Activated CD8-positive, alpha-beta memory T cell treated with anti-CD3 and anti-CD28 coated beads, Interleukin-2, amount 50 U/mL, for 24 hours (primary cell): ENCODE data around the gene CDC25C.
A peak's percentile ranks its signal among the peaks of the same experiment; 100 is the strongest.

Experiments used
- DNase-seq: peaks from one replicate; pipeline ENCODE4 v3.0.0-alpha.2; 2020; ENCODE audit errors: extremely low read depth

Gene CDC25C

DNA sequence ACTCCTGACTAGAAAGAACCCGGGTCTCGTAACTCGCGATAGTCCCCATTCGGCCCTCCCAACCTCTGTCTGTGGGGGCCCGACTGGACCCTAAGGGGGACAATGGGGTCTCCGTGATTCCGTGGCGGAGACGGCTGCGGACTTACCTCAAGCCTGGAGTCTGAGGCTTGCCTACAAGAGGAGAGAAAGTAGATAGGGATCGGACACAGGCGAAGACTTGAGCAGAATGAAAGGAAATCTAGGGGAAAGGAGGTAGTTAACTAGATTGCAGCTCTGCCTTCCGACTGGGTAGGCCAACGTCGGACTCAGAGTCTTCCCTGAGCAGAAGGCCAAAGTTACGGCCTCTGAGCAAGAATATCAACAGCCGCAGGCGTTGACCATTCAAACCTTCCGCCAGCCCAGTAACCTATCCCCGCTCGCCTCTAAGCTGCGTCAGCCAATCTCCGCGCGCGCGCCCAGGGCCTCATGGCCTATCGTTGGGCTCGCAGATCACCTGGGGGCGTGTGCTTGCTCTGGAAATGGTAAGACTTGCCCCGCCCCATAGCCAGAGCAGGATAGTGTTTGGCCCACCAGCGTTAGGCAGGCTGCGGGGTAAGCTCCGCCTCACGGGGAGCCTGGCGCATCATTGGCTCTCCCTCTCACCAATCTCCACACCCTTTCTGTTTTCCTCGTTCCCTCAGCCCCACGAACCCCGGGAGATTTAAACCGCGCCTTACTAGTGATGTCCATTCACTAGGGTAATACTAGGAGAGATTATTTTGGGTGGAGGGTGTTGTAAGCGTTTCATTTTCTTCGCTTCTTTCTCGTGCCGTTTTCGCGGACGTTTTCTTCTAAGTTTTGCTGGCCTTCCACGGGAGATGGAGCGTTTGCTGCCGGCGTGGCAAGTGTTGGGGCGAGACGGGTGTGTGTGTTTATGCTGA lies at the start of gene CDC25C:
Gene CDC25C, minus strand, starts transcription at position 356 of the 920 bp plus-strand sequence. CDS start 624 bp downstream, outside the sequence.
- DNase-seq: peak; percentile 93

- no peak for DNase-seq
These were observed 41.0 kb upstream of the CDC25C start for GRCh38 chr5:138372653-138373052.

DNA sequence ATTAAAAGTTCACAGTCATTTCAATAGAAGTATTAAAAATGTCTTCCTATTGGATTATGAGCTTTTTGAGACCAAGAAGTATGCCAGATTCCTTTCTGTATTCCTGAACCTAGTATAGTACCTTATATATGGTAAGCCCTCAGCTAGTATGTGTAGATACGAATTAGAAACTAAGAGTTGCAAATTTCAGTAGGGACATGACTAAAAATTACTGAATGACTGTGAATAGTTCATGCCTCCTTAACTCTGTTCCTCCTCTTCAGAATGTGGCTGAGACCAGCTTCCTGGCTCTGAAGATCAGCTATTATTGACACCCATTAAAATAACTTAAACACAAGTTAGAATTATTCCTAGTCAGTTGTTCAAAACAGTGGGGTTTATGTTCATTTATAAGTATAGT lies 40.6 kb upstream of the CDC25C start:
- DNase-seq: no peak

- DNase-seq: no peak
These were observed 39.9 kb upstream of the CDC25C start for GRCh38 chr5:138371454-138371853.

- no peak for DNase-seq
These were observed 38.9 kb upstream of the CDC25C start for GRCh38 chr5:138370537-138370936.

DNA sequence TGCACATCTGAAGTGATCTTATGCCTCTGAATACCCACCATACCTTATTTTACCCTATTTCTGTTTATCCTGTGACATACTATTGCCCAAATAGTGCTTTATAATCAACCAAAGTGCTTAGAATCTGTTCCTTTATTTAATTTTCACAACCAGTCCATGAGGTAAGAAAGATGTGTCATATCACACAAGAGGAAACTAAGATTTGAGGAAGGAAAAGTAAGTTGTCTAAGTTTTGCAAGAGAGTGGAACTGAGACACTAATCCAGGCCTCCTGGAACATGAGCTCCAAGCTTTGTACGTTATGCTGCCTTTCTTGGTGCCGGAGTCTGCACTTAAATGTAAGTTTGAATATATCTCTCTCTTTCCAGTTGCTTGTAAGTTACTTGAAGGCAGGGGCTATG lies 38.1 kb upstream of the CDC25C start:
- no peak for DNase-seq

DNA sequence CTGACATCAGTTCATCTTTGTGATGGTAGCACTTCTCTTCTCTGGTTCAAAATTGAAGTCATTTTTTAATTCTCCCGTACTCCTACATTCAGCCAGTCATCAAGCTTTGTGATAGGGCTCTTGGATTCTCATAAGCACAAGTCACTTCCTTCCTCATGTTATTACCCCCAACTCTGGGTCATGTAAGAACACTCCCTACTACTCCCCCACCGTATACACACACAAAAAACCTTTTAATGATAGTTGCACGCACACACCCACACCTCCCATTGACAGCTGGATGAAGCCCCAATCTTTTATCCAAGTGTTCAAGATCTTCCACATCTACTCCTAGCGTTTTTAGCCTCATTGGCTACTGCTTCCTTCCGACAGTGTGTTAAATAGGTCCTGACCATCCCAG lies 37.7 kb upstream of the CDC25C start:
- DNase-seq: no peak

GRCh38 chr5:138366632-138367382 lies 35.2 kb upstream of the CDC25C start:
- DNase-seq: no peak

DNA sequence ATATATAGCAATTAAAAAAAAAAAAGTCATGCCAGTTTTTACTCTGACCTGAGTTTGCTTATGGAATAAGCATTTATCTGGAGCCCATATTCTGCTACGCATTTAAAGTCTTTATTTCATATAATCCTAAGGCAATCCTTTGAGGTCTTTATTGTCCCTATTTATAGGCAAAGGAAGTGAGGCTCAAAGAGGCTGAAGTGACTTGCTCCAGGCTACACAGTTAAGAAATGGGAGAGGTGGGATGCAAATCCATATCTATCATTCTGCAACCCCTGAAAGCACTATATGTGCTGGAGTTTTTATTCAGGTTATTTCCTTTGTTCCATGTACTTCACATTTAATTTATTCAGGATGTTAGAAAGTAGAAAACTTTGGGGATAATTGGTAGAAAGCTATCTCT lies 33.0 kb upstream of the CDC25C start:
- DNase-seq: no peak

DNA sequence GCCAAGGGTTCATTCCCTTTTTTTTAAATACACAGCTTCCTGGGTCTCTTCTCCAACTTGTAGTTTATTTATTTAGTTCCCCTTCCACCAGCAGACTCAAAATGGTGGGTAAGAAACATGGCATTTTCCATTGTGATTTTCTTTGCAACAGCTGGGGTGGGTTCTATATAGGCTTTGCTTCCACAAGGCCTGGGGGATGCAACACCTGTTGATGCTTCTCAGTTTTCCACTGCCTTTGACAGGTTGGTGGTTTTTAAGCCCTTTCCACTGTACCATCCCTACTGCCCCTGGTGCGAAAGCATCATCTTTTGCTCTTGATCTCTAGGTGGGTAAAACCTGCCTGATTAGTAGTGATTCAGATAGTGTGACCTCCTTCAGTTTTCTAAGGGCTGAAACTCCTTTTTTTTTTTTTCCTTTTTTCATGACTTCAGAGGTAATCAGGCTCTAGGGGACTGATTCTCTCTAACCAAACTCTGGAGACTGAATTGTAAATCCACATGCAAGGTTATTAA lies 29.4 kb upstream of the CDC25C start:
- no peak for DNase-seq

- no peak for DNase-seq
These were observed 28.0 kb upstream of the CDC25C start for GRCh38 chr5:138359621-138360020.

DNA sequence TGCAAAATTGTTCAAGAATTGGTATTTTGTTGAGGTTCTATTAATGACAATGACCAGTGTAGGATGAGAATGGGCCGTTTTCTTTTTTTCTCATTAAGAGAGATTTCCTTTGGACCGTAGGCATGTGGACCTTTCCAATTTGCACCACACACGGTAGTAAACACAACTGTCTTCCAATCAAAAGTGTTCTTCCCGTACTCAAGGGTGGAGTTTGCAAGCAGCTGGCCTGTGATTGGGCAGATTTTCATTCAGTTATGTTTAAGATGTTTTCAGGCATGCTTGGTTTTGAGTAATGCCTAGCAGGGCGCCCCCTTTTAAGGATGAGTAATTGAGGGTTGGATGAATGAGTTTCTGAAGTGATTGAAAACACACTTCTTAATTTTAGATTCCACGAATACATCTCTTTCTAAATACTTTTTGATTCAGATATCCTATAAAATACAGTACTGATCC lies 23.3 kb upstream of the CDC25C start:
- no peak for DNase-seq

DNA sequence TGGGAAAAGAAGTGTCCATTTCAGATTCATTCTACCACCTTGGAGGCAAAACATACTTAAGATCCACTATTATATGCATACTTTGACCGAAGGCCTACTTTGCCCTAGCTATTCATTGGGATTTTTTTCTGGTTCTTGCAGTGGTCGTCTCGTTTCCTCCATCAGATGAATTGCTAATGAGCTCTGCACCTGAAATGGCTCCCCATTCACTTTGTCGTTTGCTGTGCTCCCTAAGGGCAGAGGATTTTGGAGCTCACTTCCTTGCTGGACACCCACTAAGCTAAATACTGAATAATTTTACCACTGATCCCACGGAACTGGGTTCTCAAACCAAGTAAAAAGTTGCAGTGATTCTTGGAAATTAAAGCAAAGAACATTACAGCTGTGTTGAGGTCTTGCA lies 22.8 kb upstream of the CDC25C start:
- DNase-seq: no peak

GRCh38 chr5:138353560-138354080 lies 22.0 kb upstream of the CDC25C start:
- DNase-seq: no peak

DNA sequence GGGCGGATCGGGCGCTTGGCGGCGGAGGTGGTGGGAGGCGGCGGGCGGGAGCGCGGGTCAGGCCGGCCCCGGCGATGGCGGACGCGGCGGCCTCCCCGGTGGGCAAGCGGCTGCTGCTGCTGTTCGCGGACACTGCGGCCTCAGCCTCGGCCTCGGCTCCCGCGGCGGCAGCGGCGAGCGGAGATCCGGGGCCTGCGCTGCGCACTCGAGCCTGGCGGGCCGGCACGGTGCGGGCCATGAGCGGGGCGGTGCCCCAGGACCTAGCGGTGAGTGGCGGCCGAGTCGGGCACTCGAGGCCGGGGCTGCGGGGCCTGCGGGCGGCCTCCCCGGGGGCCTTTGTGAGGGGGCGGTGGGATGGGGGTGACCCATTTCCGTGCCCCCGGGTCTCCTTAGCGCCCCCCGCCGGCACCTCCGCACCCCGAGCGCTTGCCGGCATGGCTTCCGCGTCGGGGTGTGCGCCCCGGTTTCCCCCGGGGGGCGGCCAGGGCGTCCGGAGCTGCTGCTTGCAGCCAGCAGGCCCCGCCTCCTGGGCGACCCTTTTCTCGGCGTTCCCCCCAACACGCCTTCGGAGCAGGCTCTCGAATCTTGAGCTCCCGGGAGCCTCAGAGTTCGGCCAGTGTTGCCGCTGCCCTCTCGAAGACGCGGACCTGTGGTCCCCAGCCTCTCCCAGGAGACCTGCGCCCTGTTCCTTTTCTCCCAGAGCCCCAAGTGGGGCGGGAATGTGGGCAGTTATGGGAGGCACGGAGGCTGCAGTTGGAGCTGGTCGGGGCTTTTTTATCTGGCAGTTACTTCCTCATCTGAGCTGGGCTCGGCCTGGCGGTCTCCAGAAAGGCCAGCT lies 21.3 kb upstream of the CDC25C start:
- peak; percentile 26 for DNase-seq

GRCh38 chr5:138352071-138352721 lies 20.6 kb upstream of the CDC25C start, which contains the start of gene KDM3B:
TSS of gene KDM3B (plus strand) at chr5:138352685. CDS start at chr5:138352796, 111 bp downstream.
- peak; percentile 67 for DNase-seq

GRCh38 chr5:138351517-138351916 lies 19.9 kb upstream of the CDC25C start:
- DNase-seq: no peak

GRCh38 chr5:138351056-138351455 lies 19.5 kb upstream of the CDC25C start:
- DNase-seq: no peak

DNA sequence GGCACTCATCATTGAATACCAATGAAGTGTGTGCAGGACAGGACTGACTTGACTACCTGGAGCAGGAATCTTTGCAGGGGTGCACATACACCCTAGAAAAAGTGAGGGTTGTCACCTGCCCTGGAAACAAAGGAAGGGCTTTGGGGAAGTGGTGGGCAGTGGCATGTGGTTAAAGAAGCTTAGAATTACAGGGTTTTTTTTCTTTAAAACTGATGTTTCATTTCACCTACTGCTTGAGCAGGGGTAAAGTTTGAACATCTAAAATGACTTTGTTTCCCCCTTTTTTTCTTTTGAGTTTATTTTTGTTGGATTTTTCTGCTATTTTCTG lies 18.9 kb upstream of the CDC25C start:
- no peak for DNase-seq

GRCh38 chr5:138349852-138350562 lies 18.4 kb upstream of the CDC25C start:
- no peak for DNase-seq
